H1 (cell line): Measurements from ENCODE around the gene FSTL4. TPM values are rescaled to one million over a fixed set of nuclear protein-coding genes. Genes with fewer than 3 reads are reported as not detected.
A peak's percentile ranks its signal among the peaks of the same experiment; 100 is the strongest.

Experiments
- CTCF ChIA-PET: fragments of 300-600 bp; sonication (Branson Sonifier 250); formaldehyde crosslinking; loops from one replicate; lab custom pipeline; 2021; ENCODE audit not compliant: partially characterized antibody; lab: Charles Lee
- POLR2A ChIA-PET: fragments of 300-600 bp; sonication (Branson Sonifier 250); formaldehyde crosslinking; loops from one replicate; lab custom pipeline; 2021; ENCODE audit warnings: inconsistent platforms; ENCODE audit not compliant: partially characterized antibody; lab: Charles Lee
- DNase-seq, 2 experiments: peaks; one replicate each; pipeline versions ENCODE4 v3.0.0 to v3.0.0-alpha.2; 2010 to 2022; ENCODE audit warnings: low spot score in 2 of 2, low read depth in 1 of 2, mixed read lengths in 1 of 2
- FAIRE-seq: peaks from 2 replicates; lab custom pipeline; 2011; peaks lifted over from hg19 to GRCh38; lab: Jason Lieb, UNC
- H2AFZ ChIP-seq: 2 replicates; pipeline ENCODE4 v1.8.1; 2012; ENCODE audit warnings: low read length, inconsistent platforms
- H2AK5ac ChIP-seq: 2 replicates; pipeline ENCODE4 v1.6.1; 2013; ENCODE audit warnings: low read depth, low read length
- H2BK120ac ChIP-seq: replicated peaks from 2 replicates; pipeline ENCODE3; 2013; ENCODE audit warnings: low read depth, low read length, inconsistent platforms
- H2BK12ac ChIP-seq: 2 replicates; pipeline ENCODE4 v1.6.1; 2013; ENCODE audit warnings: low read depth, low read length
- H2BK15ac ChIP-seq: 2 replicates; pipeline ENCODE4 v1.6.1; 2013; ENCODE audit warnings: low read length
- H2BK20ac ChIP-seq: 2 replicates; pipeline ENCODE4 v1.6.1; 2013; ENCODE audit warnings: low read length
- H2BK5ac ChIP-seq: 2 replicates; pipeline ENCODE4 v1.6.1; 2013; ENCODE audit warnings: low read depth, low read length
- H3K14ac ChIP-seq: 2 replicates; pipeline ENCODE4 v1.6.1; 2013; ENCODE audit warnings: inconsistent platforms; ENCODE audit not compliant: insufficient read length
- H3K18ac ChIP-seq: 2 replicates; pipeline ENCODE4 v1.6.1; 2013; ENCODE audit warnings: low read length; ENCODE audit errors: extremely low read depth
- H3K23ac ChIP-seq: 2 replicates; pipeline ENCODE4 v1.6.1; 2013; ENCODE audit warnings: inconsistent platforms; ENCODE audit not compliant: insufficient read length
- H3K23me2 ChIP-seq: 2 replicates; pipeline ENCODE4 v1.6.1; 2013; ENCODE audit warnings: low read depth, low read length
- H3K27ac ChIP-seq: 2 replicates; pipeline ENCODE4 v1.6.1; 2011; ENCODE audit warnings: low read depth, low read length, inconsistent platforms
- H3K27me3 ChIP-seq, 4 experiments: replicated peaks in 1 of 4; 1 replicate in 1 of 4; 2 replicates in 3 of 4; pipeline versions ENCODE4 v1.6.1 to v1.8.1; 2011 to 2013; ENCODE audit warnings: low read length in 3 of 4, mild to moderate bottlenecking in 3 of 4, inconsistent platforms in 2 of 4, mixed read lengths in 2 of 4, moderate library complexity in 1 of 4; ENCODE audit not compliant: control insufficient read depth in 3 of 4, insufficient read depth in 3 of 4; ENCODE audit errors: extremely low read depth in 1 of 4
- H3K36me3 ChIP-seq, 4 experiments: 2 replicates each; pipeline versions ENCODE4 v1.6.1 to v1.8.1; 2011 to 2013; ENCODE audit warnings: mild to moderate bottlenecking in 4 of 4, low read length in 3 of 4, moderate library complexity in 2 of 4, control low read depth in 1 of 4, inconsistent platforms in 1 of 4; ENCODE audit not compliant: insufficient read depth in 4 of 4, control insufficient read depth in 2 of 4
- H3K4ac ChIP-seq: replicated peaks from 2 replicates; pipeline ENCODE3; 2013; ENCODE audit warnings: low read length, low read depth, mixed read lengths, inconsistent platforms; ENCODE audit not compliant: insufficient read length
- H3K4me1 ChIP-seq, 4 experiments: replicated peaks in 1 of 4; 1 replicate in 1 of 4; 2 replicates in 3 of 4; pipeline versions ENCODE4 v1.6.1 to v1.8.1; 2011 to 2013; ENCODE audit warnings: low read length in 3 of 4, inconsistent platforms in 2 of 4, mixed read lengths in 1 of 4; ENCODE audit not compliant: insufficient read depth in 4 of 4, control insufficient read depth in 3 of 4
- H3K4me2 ChIP-seq, 2 experiments: 2 replicates each; pipeline versions ENCODE4 v1.6.1 to v1.8.1; 2011 to 2013; ENCODE audit warnings: low read depth in 2 of 2, low read length in 2 of 2, control low read depth in 1 of 2, inconsistent platforms in 1 of 2, mild to moderate bottlenecking in 1 of 2; ENCODE audit not compliant: insufficient read depth in 1 of 2
- H3K4me3 ChIP-seq, 4 experiments: fragments of 200-600, 300-600 bp in 1 of 4; sonication (generic), shearing (Covaris generic), sonication (Bioruptor Twin) in 1 of 4; 2 replicates each; pipeline versions ENCODE4 v1.5.1 to v1.8.1; 2011 to 2016; ENCODE audit warnings: low read length in 4 of 4, low read depth in 3 of 4, control low read depth in 2 of 4, inconsistent platforms in 2 of 4, mild to moderate bottlenecking in 2 of 4, mixed read lengths in 1 of 4, moderate library complexity in 1 of 4; ENCODE audit not compliant: insufficient read depth in 2 of 4; ENCODE audit errors: extremely low read depth in 1 of 4
- H3K56ac ChIP-seq: replicated peaks from 2 replicates; pipeline ENCODE3; 2013; ENCODE audit warnings: low read depth, mild to moderate bottlenecking, mixed read lengths, low read length, inconsistent platforms; ENCODE audit not compliant: insufficient read length
- H3K79me1 ChIP-seq: 2 replicates; pipeline ENCODE4 v1.6.1; 2013; ENCODE audit warnings: low read depth, low read length, control low read depth
- H3K79me2 ChIP-seq, 2 experiments: 2 replicates each; pipeline versions ENCODE4 v1.6.1 to v1.8.1; 2012 to 2013; ENCODE audit warnings: low read length in 2 of 2, mild to moderate bottlenecking in 2 of 2, inconsistent platforms in 1 of 2; ENCODE audit not compliant: insufficient read depth in 2 of 2, control insufficient read depth in 1 of 2
- H3K9ac ChIP-seq, 4 experiments: replicated peaks in 1 of 4; 1 replicate in 1 of 4; 2 replicates in 3 of 4; pipeline versions ENCODE4 v1.6.1 to v1.8.1; 2011 to 2013; ENCODE audit warnings: low read depth in 3 of 4, low read length in 3 of 4, control low read depth in 2 of 4, mild to moderate bottlenecking in 2 of 4, moderate library complexity in 2 of 4, inconsistent platforms in 1 of 4; ENCODE audit errors: extremely low read depth in 1 of 4
- H3K9me3 ChIP-seq, 2 experiments: 2 replicates each; pipeline versions ENCODE4 v1.6.1 to v1.8.1; 2012 to 2013; ENCODE audit warnings: mild to moderate bottlenecking in 2 of 2, moderate library complexity in 2 of 2, control low read depth in 1 of 2, inconsistent platforms in 1 of 2, low read depth in 1 of 2, low read length in 1 of 2, mixed read lengths in 1 of 2; ENCODE audit not compliant: insufficient read depth in 2 of 2
- H4K20me1 ChIP-seq, 2 experiments: replicated peaks in 1 of 2; 2 replicates each; pipeline versions ENCODE3 to v1.8.1; 2011 to 2013; ENCODE audit warnings: inconsistent platforms in 2 of 2, low read length in 2 of 2, mild to moderate bottlenecking in 1 of 2; ENCODE audit not compliant: insufficient read depth in 2 of 2, control insufficient read depth in 1 of 2
- H4K5ac ChIP-seq: 2 replicates; pipeline ENCODE4 v1.6.1; 2013; ENCODE audit warnings: low read length, low read depth, mixed read lengths, inconsistent platforms; ENCODE audit not compliant: insufficient read length
- H4K8ac ChIP-seq: 2 replicates; pipeline ENCODE4 v1.8.0; 2013; ENCODE audit warnings: mild to moderate bottlenecking, moderate library complexity, low read length, inconsistent platforms; ENCODE audit not compliant: insufficient read depth; ENCODE audit errors: extremely low read depth
- H4K91ac ChIP-seq: replicated peaks from 2 replicates; pipeline ENCODE3; 2013; ENCODE audit warnings: low read length, mixed read lengths, inconsistent platforms; ENCODE audit not compliant: insufficient read length
- BACH1 ChIP-seq: IDR thresholded peaks from 2 replicates; pipeline ENCODE4 v1.6.1; 2012; ENCODE audit warnings: low read length, improper control_type of control experiment
- MAFK ChIP-seq: IDR thresholded peaks from 2 replicates; pipeline ENCODE4 v1.6.1; 2012; ENCODE audit warnings: low read depth, mild to moderate bottlenecking, improper control_type of control experiment, low read length
- SIX5 ChIP-seq: IDR thresholded peaks from 2 replicates; pipeline ENCODE4 v1.6.1; 2011; ENCODE audit warnings: mild to moderate bottlenecking, low read depth, low read length
- SP2 ChIP-seq: IDR thresholded peaks from 2 replicates; pipeline ENCODE4 v1.6.1; 2012; ENCODE audit warnings: mild to moderate bottlenecking, low read length, inconsistent platforms
- WGBS, 2 experiments: shearing (Covaris generic) in 1 of 2; methylation state at CpG; one replicate each; pipeline versions ENCODE4 v1.1.6 to v1.1.7; 2013 to 2015; ENCODE audit warnings: low lambda C conversion rate in 2 of 2, mixed read lengths in 2 of 2, inconsistent platforms in 1 of 2, low coverage in 1 of 2, missing lambda C conversion rate in 1 of 2; ENCODE audit not compliant: insufficient replicate concordance in 2 of 2, insufficient coverage in 1 of 2, insufficient read length in 1 of 2; ENCODE audit errors: extremely low coverage in 1 of 2, missing lambda C conversion rate in 1 of 2; 5-methylcytosine and 5-hydroxymethylcytosine counted together
- polyA plus RNA-seq, 7 experiments: library from polyadenylated mRNA; depleted of rRNA in 3 of 7; stranded (reverse) in 5 of 7; unstranded in 2 of 7; fragments of >200 nt in 5 of 7; fragments of 200-250 nt in 2 of 7; gene quantifications; 1 replicate in 5 of 7; 2 replicates in 1 of 7; 4 replicates in 1 of 7; pipeline versions ENCODE4 v1.2.1 to v1.2.3, GENCODE V29; 2011 to 2013; ENCODE audit warnings: missing spikeins in 2 of 7, mixed read lengths in 2 of 7
- total RNA-seq: library from RNA; stranded (reverse); fragmentation: NEBNext Ultra II Directional; extraction: Animal tissue kit (Norgen Biotek cat#: 25700); gene quantifications from 2 replicates; pipeline ENCODE4 v1.2.1, GENCODE V29; 2021

The FSTL4 gene
- total and polyA plus RNA-seq, 2 of the 8 experiments (the other 6 are each of a cell fraction or from before 2014, with no cell fraction given) = 3.1 to 4.1 TPM

- POLR2A ChIA-PET = no interaction called here
These were observed 101.6 kb downstream of the FSTL4 start for GRCh38 chr5:133510634-133511262.

More at GRCh38 chr5:133510634-133511262, 101.6 kb downstream of the FSTL4 start:
- H2BK5ac ChIP-seq = no peak overlapping the region
- H3K4me2 ChIP-seq = no peak overlapping the region
- H3K9ac ChIP-seq = no peak overlapping the region
- no peak overlapping the region for H2BK12ac ChIP-seq
- no peak overlapping the region for H3K18ac ChIP-seq
- H3K4me3 ChIP-seq = no peak overlapping the region
- H3K23me2 ChIP-seq = no peaks in the 10 kb centered on the region
- no peaks in the 10 kb centered on the region for H3K9me3 ChIP-seq
- H3K79me1 ChIP-seq = no peaks in the 10 kb centered on the region; the same call in 1 of the 2 replicates
- WGBS, 2 experiments = 95% methylated on average over 11 of the region's 11 CpGs; no CpG with 5 or more reads in 1 of the 2 experiments
- H3K27ac ChIP-seq = no peak overlapping the region
- no peaks in the 10 kb centered on the region; a peak in 1 of 7 replicates for H3K27me3 ChIP-seq
- H3K56ac ChIP-seq = no peak overlapping the region
- no peak overlapping the region for H4K5ac ChIP-seq
- DNase-seq (peak in 1 of 2 experiments; percentile 39), FAIRE-seq (no peak)
- no peaks in the 10 kb centered on the region for H3K36me3 ChIP-seq
- no peaks in the 10 kb centered on the region for H4K20me1 ChIP-seq
- H2BK120ac ChIP-seq = no peak overlapping the region
- 0 out of 2 replicates have a peak overlapping the region, but pooled peaks have one; percentile 15 for H2BK20ac ChIP-seq
- H4K91ac ChIP-seq = no peak overlapping the region
- H2AFZ ChIP-seq = no peak overlapping the region
- no peaks in the 10 kb centered on the region for H3K79me2 ChIP-seq
- TF ChIP-seq SP2 (no peak), SIX5 (no peak), MAFK (peak; percentile 39; the same call in 1 of the 2 replicates), BACH1 (peak; percentile 50; the same call in 1 of the 2 replicates)
- TF ChIP-seq, all 59 proteins: peak for 2
- Histone ChIP-seq H3K14ac (no peak overlapping the region), H2AK5ac (no peak overlapping the region), H3K23ac (no peak overlapping the region), H2BK15ac (no peak overlapping the region), H3K4ac (no peak overlapping the region), H3K4me1 (no peaks in the 10 kb centered on the region; a peak in 2 of 7 replicates), H4K8ac (no peak overlapping the region)
- CTCF ChIA-PET = interaction anchor here (0.7 to 1.3 kb wide), 4 partner anchors 9 to 434 kb away, joined by 3 to 4 read pairs (median 3); no protein-coding TSS in a partner anchor
